WTC11 (cell line): Measurements from ENCODE around the gene NSG1. TPM values are rescaled to one million over a fixed set of nuclear protein-coding genes. Genes with fewer than 3 reads are reported as not detected.
A peak's percentile ranks its signal among the peaks of the same experiment; 100 is the strongest.

Experiments used
- ATAC-seq: fragments of 200-7000 bp; cut with Tn5 transposase; 2 replicates; pipeline ENCODE4 v1.10.0; 2021; ENCODE audit warnings: mild to moderate bottlenecking, moderate library complexity
- CTCF ChIA-PET: fragments of 300-600 bp; sonication (Branson Sonifier 250); formaldehyde crosslinking; loops from one replicate; lab custom pipeline; 2021; ENCODE audit warnings: antibody characterized with exemption; lab: Charles Lee
- POLR2A ChIA-PET: fragments of 350-600 bp; sonication (Branson Sonifier 250); formaldehyde crosslinking; loops from one replicate; lab custom pipeline; 2021; ENCODE audit warnings: antibody characterized with exemption; lab: Charles Lee
- DNase-seq: peaks from one replicate; pipeline ENCODE4 v3.0.0; 2021; ENCODE audit warnings: low spot score
- H3K27ac Mint-ChIP-seq: 2 replicates; pipeline ENCODE4 v1.8.0; 2021; ENCODE audit warnings: mixed read lengths
- H3K27me3 Mint-ChIP-seq: 2 replicates; pipeline ENCODE4 v1.8.0; 2021; ENCODE audit warnings: low read depth, mild to moderate bottlenecking, moderate library complexity, mixed read lengths
- H3K36me3 Mint-ChIP-seq: 2 replicates; pipeline ENCODE4 v1.8.0; 2021; ENCODE audit warnings: mixed read lengths
- H3K4me1 Mint-ChIP-seq: 2 replicates; pipeline ENCODE4 v1.8.0; 2022; ENCODE audit warnings: mixed read lengths
- H3K4me3 Mint-ChIP-seq: 2 replicates; pipeline ENCODE4 v1.8.0; 2021; ENCODE audit warnings: mild to moderate bottlenecking, moderate library complexity, mixed read lengths
- H3K9me3 Mint-ChIP-seq: 2 replicates; pipeline ENCODE4 v1.8.0; 2021; ENCODE audit warnings: mixed read lengths
- AR ChIP-seq: fragments of 250-450 bp; sonication (Bioruptor Pico); IDR thresholded peaks from 2 replicates; pipeline ENCODE4 v1.9.0; 2021; ENCODE audit warnings: mild to moderate bottlenecking
- CREB1 ChIP-seq: sonication (generic); formaldehyde crosslinking; IDR thresholded peaks from 2 replicates; pipeline ENCODE4 v1.8.0; 2023; ENCODE audit warnings: mild to moderate bottlenecking, missing genetic modification reagents
- FOXK1 ChIP-seq: sonication (generic); formaldehyde crosslinking; IDR thresholded peaks from 2 replicates; pipeline ENCODE4 v1.8.0; 2022; ENCODE audit warnings: mild to moderate bottlenecking, moderate library complexity, missing genetic modification reagents
- FOXP1 ChIP-seq: sonication (generic); formaldehyde crosslinking; IDR thresholded peaks from 2 replicates; pipeline ENCODE4 v1.8.0; 2022; ENCODE audit warnings: missing genetic modification reagents, mild to moderate bottlenecking, moderate library complexity, borderline replicate concordance
- FOXP4 ChIP-seq: sonication (generic); formaldehyde crosslinking; IDR thresholded peaks from 2 replicates; pipeline ENCODE4 v1.8.0; 2022; ENCODE audit warnings: mild to moderate bottlenecking, missing genetic modification reagents
- GTF2I ChIP-seq: fragments of 250-450 bp; sonication (Bioruptor Pico); conservative IDR thresholded peaks from 2 replicates; pipeline ENCODE4 v1.4.0; 2021; ENCODE audit warnings: mild to moderate bottlenecking
- IRF1 ChIP-seq: sonication (generic); formaldehyde crosslinking; IDR thresholded peaks from 2 replicates; pipeline ENCODE4 v1.8.0; 2023; ENCODE audit warnings: missing genetic modification reagents
- MXD4 ChIP-seq: fragments of 250-450 bp; sonication (Bioruptor Pico); IDR thresholded peaks from 2 replicates; pipeline ENCODE4 v1.8.0; 2021; ENCODE audit warnings: mild to moderate bottlenecking, moderate library complexity, borderline replicate concordance
- MYBL2 ChIP-seq: sonication (generic); formaldehyde crosslinking; IDR thresholded peaks from 2 replicates; pipeline ENCODE4 v1.8.1; 2023; ENCODE audit warnings: mild to moderate bottlenecking, moderate library complexity, missing genetic modification reagents
- NR1H2 ChIP-seq: sonication (generic); formaldehyde crosslinking; IDR thresholded peaks from 2 replicates; pipeline ENCODE4 v1.9.0; 2021; ENCODE audit warnings: mild to moderate bottlenecking, moderate library complexity, missing genetic modification reagents
- NR2C2 ChIP-seq: sonication (generic); formaldehyde crosslinking; IDR thresholded peaks from 2 replicates; pipeline ENCODE4 v1.8.0; 2022; ENCODE audit warnings: mild to moderate bottlenecking, missing genetic modification reagents
- PRRX2 ChIP-seq: fragments of 250-450 bp; sonication (Bioruptor Pico); IDR thresholded peaks from 2 replicates; pipeline ENCODE4 v1.8.0; 2021; ENCODE audit warnings: mild to moderate bottlenecking
- RELA ChIP-seq: sonication (generic); formaldehyde crosslinking; IDR thresholded peaks from 2 replicates; pipeline ENCODE4 v1.8.1; 2022; ENCODE audit warnings: missing genetic modification reagents, mild to moderate bottlenecking, borderline replicate concordance
- SOX15 ChIP-seq: fragments of 250-450 bp; sonication (Bioruptor Pico); IDR thresholded peaks from 2 replicates; pipeline ENCODE4 v1.9.0; 2021; ENCODE audit warnings: mild to moderate bottlenecking
- ZNF219 ChIP-seq: sonication (generic); formaldehyde crosslinking; IDR thresholded peaks from 2 replicates; pipeline ENCODE4 v1.8.0; 2023; ENCODE audit warnings: missing genetic modification reagents, mild to moderate bottlenecking, borderline replicate concordance
- ZNF232 ChIP-seq: sonication (generic); formaldehyde crosslinking; IDR thresholded peaks from 2 replicates; pipeline ENCODE4 v1.8.0; 2022; ENCODE audit warnings: mild to moderate bottlenecking, missing genetic modification reagents
- ZNF263 ChIP-seq: sonication (generic); formaldehyde crosslinking; IDR thresholded peaks from 2 replicates; pipeline ENCODE4 v1.8.1; 2022; ENCODE audit warnings: low read depth, mild to moderate bottlenecking, moderate library complexity, missing genetic modification reagents
- ZNF281 ChIP-seq: sonication (generic); formaldehyde crosslinking; IDR thresholded peaks from 2 replicates; pipeline ENCODE4 v1.8.0; 2023; ENCODE audit warnings: mild to moderate bottlenecking, missing genetic modification reagents
- ZNF512 ChIP-seq: sonication (generic); formaldehyde crosslinking; IDR thresholded peaks from 2 replicates; pipeline ENCODE4 v1.8.1; 2022; ENCODE audit warnings: missing genetic modification reagents, borderline replicate concordance
- ZSCAN18 ChIP-seq: fragments of 250-450 bp; sonication (Bioruptor Pico); IDR thresholded peaks from 2 replicates; pipeline ENCODE4 v2.1.2; 2022; ENCODE audit warnings: mild to moderate bottlenecking, moderate library complexity
- total RNA-seq: library from RNA; stranded (reverse); gene quantifications from 3 replicates; pipeline ENCODE4 v1.2.3, GENCODE V29; 2021

The NSG1 gene
- total RNA-seq, 1 experiment from 2014 or later = 24.2 TPM

- TF ChIP-seq NR2C2 (CRISPR knock-in tag) (no peak), SOX15 (CRISPR knock-in tag) (no peak), IRF1 (CRISPR knock-in tag) (no peak), ZNF232 (CRISPR knock-in tag) (no peak), ZNF281 (CRISPR knock-in tag) (no peak), FOXP4 (CRISPR knock-in tag) (no peak), ZSCAN18 (CRISPR knock-in tag) (no peak), MYBL2 (no peak)
- ChIA-PET CTCF (interaction anchor here (0.5 kb wide), 1 partner anchor 49 kb away, joined by 3 read pairs; no protein-coding TSS in a partner anchor), POLR2A (no interaction called here)
- H3K27ac Mint-ChIP-seq = peak overlapping the region; percentile 70
- H3K36me3 Mint-ChIP-seq = peaks cover 10% of the 10 kb centered on the region
- no peaks in the 10 kb centered on the region for H3K27me3 Mint-ChIP-seq
- H3K4me3 Mint-ChIP-seq = no peak overlapping the region
- no peaks in the 10 kb centered on the region for H3K9me3 Mint-ChIP-seq
- DNase-seq (no peak), ATAC-seq (peak; percentile 68)
- H3K4me1 Mint-ChIP-seq = peaks cover 64% of the 10 kb centered on the region
These were observed 71.1 kb downstream of the NSG1 start for GRCh38 chr4:4457803-4458553.

GRCh38 chr4:4459181-4459580, 72.3 kb downstream of the NSG1 start:
- ChIA-PET POLR2A (no interaction called here), CTCF (interaction anchor here (0.6 kb wide), 1 partner anchor 302 kb away, joined by 4 read pairs; no protein-coding TSS in a partner anchor)
- no peak for DNase-seq
- H3K27me3 Mint-ChIP-seq = no peaks in the 10 kb centered on the region
- ATAC-seq = no peak
- TF ChIP-seq GTF2I (CRISPR knock-in tag) (no peak), ZNF263 (CRISPR knock-in tag) (no peak)
- H3K36me3 Mint-ChIP-seq = peaks cover 2% of the 10 kb centered on the region; the same call in 1 of the 2 replicates
- no peaks in the 10 kb centered on the region for H3K9me3 Mint-ChIP-seq
- H3K27ac Mint-ChIP-seq = no peak overlapping the region
- peaks cover 74% of the 10 kb centered on the region for H3K4me1 Mint-ChIP-seq
- no peak overlapping the region for H3K4me3 Mint-ChIP-seq

- CTCF ChIA-PET = no interaction called here
- Mint-ChIP-seq H3K4me3 (no peak overlapping the region), H3K4me1 (peaks cover 79% of the 10 kb centered on the region), H3K27ac (no peak overlapping the region), H3K27me3 (no peaks in the 10 kb centered on the region), H3K36me3 (peaks cover 13% of the 10 kb centered on the region), H3K9me3 (peaks cover 8% of the 10 kb centered on the region)
- POLR2A ChIA-PET = no interaction called here
- no peak for DNase-seq
- no peak for ATAC-seq
- no peak for TF ChIP-seq MXD4 (CRISPR knock-in tag)
- TF ChIP-seq AR = no peak
- no peak for TF ChIP-seq RELA
- no peak for TF ChIP-seq FOXK1 (CRISPR knock-in tag)
- TF ChIP-seq ZNF512 (CRISPR knock-in tag) = no peak
- TF ChIP-seq NR1H2 (CRISPR knock-in tag) = no peak
- no peak for TF ChIP-seq ZNF219 (CRISPR knock-in tag)
- TF ChIP-seq PRRX2 (CRISPR knock-in tag) = no peak
- no peak for TF ChIP-seq CREB1
- no peak for TF ChIP-seq FOXP1 (CRISPR knock-in tag)
These were observed 73.9 kb downstream of the NSG1 start for GRCh38 chr4:4460759-4461158.
